SK-N-MC (cell line): Measurements from ENCODE around the gene UCKL1.
"Not testable (repeated sequence)": the region's sequence is repeated elsewhere in the genome, so short reads cannot be mapped to it uniquely, and the experiment has no call there.

ENCODE experiments used
- EZH2 ChIP-seq: fragments of 200-600 bp; sonication (generic); IDR thresholded peaks from one replicate; pipeline ENCODE4 v1.6.1; 2017; ENCODE audit warnings: antibody characterized with exemption
- FOXP2 ChIP-seq: optimal IDR thresholded peaks from 2 replicates; pipeline ENCODE3; 2011; ENCODE audit warnings: mild to moderate bottlenecking, moderate library complexity; ENCODE audit not compliant: insufficient read depth; ENCODE audit errors: extremely low read length, control extremely low read depth
- POLR2AphosphoS5 ChIP-seq: IDR thresholded peaks from 2 replicates; pipeline ENCODE4 v1.6.1; 2012; ENCODE audit warnings: mild to moderate bottlenecking, low read depth, low read length, borderline replicate concordance

GRCh38 chr20:63976511-63976910, 20.3 kb upstream of the UCKL1 start:
- not testable (repeated sequence) for TF ChIP-seq POLR2AphosphoS5, EZH2, FOXP2
